Astrocyte (in vitro differentiated cells and primary cell): ENCODE results near the gene RUNX3.
"Not testable (repeated sequence)": the region's sequence is repeated elsewhere in the genome, so short reads cannot be mapped to it uniquely, and the experiment has no call there.

Experiments
- EZH2 ChIP-seq: IDR thresholded peaks from 2 replicates; pipeline ENCODE4 v1.6.1; 2012; ENCODE audit warnings: mild to moderate bottlenecking, low read length, inconsistent platforms; ENCODE audit not compliant: insufficient read depth
- TF ChIP-seq, protein P1 (sequence below): IDR thresholded peaks from 2 replicates; pipeline ENCODE4 v1.5.1; 2011; ENCODE audit warnings: low read depth, mild to moderate bottlenecking, inconsistent platforms, low read length, moderate library complexity; ENCODE audit not compliant: insufficient read depth

DNA sequence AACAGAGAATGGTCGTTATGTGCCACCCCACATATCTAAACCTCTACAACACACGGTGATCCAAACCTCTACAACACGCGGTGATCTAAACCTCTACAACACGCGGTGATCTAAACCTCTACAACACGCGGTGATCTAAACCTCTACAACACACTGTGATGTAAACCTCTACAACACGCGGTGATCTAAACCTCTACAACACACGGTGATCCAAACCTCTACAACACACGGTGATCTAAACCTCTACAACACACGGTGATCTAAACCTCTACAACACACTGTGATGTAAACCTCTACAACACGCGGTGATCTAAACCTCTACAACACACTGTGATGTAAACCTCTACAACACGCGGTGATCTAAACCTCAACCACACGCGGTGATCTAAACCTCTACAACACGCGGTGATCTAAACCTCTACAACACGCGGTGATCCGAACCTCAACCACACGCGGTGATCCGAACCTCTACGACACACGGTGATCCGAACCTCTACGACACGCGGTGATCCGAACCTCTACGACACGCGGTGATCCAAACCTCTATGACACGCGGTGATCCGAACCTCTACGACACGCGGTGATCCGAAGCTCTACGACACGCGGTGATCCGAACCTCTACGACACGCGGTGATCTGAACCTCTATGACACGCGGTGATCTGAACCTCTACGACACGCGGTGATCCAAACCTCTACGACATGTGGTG lies 22.3 kb downstream of the RUNX3 start:
- not testable (repeated sequence) for TF ChIP-seq EZH2
- TF ChIP-seq, protein P1, sequence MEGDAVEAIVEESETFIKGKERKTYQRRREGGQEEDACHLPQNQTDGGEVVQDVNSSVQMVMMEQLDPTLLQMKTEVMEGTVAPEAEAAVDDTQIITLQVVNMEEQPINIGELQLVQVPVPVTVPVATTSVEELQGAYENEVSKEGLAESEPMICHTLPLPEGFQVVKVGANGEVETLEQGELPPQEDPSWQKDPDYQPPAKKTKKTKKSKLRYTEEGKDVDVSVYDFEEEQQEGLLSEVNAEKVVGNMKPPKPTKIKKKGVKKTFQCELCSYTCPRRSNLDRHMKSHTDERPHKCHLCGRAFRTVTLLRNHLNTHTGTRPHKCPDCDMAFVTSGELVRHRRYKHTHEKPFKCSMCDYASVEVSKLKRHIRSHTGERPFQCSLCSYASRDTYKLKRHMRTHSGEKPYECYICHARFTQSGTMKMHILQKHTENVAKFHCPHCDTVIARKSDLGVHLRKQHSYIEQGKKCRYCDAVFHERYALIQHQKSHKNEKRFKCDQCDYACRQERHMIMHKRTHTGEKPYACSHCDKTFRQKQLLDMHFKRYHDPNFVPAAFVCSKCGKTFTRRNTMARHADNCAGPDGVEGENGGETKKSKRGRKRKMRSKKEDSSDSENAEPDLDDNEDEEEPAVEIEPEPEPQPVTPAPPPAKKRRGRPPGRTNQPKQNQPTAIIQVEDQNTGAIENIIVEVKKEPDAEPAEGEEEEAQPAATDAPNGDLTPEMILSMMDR = not testable (repeated sequence)
